HG03521 (cell line): ENCODE measurements around the gene FOXN3.

Experiments
- ATAC-seq: cut with Tn5 transposase; IDR thresholded peaks from one replicate; pipeline ENCODE4 v1.9.1; 2021; ENCODE audit warnings: mild to moderate bottlenecking, moderate library complexity; ENCODE audit not compliant: unreplicated experiment

Gene FOXN3

DNA sequence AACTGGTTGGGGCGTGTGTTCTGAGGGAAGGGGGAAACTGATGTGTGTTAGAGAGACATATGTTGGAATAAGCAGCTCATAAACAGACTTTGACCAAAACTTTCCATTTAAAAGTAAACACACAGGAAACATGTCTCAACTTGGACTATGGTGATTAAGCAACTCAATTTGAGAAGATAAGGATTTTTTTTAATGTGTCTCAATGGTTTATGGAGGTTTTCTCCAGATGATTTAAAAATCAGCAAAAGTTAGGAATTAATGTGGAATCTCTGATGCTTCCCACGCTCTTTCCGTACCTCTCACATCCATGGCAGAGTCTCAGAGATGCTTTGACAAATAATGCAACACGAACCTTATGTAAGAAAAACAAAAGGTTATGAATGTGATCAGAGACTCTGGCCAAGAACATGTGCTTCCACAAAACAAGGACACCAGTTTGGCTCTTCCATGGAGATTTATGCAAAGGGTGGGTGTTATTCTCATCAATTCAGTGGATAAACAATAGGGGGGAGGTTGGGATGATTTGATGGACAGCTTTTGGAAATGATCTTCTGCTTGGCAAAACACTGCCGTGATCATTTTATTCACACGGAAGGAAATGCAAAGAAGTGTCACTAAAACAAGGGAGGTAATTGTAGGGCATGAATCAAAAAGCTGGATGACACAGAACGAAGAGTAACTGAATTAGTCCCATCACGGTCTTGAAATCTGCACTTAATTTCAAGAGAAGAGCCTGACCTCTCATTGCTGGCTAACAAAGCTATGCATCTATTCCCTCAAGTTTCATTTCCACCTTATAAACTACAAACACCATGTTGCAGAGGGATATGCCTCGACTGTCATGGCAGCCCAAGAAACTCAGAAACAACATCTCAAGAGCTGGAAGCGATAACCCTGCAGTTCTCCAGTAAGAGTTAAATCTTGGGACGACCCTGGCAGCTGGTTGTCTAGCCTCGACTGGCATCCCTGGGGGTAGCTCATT lies 76.5 kb downstream of the FOXN3 start:
- ATAC-seq: no peak

DNA sequence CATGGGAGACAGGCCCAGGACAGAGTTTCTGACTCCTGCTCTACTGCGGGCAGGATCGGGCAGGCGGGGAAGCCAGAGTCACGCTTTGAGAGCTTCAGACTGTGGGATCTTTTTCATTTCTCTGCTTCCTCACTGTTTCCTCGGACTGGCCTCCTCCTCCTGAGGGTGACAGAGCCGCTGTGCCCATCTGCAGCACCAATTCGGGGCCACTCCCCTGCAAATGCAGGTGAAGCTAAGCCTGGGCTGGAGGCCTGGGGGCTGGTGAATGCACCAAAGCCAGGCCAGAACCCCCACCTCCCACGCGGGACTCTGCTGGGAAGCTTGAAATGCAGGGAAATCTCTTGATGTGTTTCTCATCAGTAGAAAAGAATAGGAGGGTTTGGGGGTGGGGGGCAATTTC lies 77.5 kb downstream of the FOXN3 start:
- no peak for ATAC-seq

DNA sequence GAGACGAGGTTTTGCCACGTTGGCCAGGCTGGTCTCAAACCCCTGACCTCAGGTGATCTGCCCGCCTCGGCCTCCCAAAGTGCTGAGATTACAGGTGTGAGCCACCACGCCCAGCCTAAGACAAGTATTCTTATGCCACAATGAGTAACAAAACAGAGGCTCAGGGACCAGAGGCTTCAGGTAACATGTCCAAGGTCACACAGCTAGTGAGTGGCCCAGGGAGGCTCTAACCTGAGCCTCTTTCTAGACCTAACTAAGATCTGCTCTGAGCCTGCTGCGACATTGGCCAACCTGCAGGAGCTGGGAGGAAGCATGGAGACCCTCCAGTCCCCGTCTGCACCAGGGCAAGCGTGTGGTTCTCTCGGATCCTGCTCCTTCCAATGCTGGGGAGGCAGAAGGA lies 77.9 kb downstream of the FOXN3 start:
- ATAC-seq: no peak

DNA sequence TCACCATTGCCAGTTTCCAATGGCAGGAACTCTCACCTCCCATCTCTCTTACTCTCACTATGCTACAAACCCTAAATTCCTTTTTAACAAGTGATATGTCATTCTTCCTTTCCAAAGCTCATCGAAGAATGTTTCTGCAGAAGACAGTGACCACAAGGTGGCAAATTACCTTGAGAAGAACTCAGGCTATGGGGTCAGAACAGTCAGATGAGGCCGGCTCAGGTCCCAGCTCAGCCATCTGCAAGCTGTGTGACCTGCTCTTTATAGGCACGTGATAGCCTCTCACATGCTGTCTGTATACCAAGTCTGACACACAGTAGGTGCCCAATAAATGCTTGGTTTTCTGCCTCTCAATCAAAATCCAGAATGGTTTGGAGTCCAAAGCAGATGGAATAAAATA lies 80.7 kb downstream of the FOXN3 start:
- ATAC-seq: no peak

DNA sequence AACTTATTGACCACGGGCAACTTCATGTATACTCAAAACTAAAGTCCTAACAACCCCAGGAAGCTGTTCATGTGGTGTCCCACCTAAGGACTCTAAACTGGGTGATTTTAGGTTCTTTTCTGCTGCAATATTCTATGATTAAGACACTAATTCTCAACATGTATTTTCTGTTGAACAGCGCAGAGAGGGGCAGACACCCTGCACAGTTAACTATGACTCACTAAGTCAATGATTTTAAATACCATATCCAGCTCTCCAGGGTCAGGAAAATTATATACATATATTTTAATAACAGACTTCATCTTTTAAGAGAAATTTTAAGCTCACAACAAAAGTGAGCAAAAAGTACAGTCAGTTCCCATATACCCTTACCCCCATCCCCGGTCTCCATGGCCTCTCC lies 85.0 kb downstream of the FOXN3 start:
- ATAC-seq: no peak

DNA sequence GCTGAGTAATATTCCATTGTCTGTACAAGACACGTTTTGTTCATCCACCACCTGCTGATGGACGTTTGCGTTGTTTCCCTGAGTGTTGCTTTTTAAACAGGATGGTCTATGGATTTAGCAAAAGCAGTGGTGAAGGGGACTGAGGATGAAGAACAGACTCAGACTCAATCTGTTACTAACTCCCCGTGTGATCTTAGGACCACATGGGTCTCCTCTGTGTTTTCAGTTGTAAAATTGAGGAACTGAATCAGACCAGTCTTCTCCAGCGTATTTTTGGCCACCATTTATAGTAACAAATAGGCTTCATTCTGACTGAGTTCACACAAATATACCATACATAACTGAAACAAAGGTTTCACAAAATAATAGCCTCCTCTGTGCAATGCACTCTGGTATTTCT lies 85.6 kb downstream of the FOXN3 start:
- peak; percentile 81 for ATAC-seq

DNA sequence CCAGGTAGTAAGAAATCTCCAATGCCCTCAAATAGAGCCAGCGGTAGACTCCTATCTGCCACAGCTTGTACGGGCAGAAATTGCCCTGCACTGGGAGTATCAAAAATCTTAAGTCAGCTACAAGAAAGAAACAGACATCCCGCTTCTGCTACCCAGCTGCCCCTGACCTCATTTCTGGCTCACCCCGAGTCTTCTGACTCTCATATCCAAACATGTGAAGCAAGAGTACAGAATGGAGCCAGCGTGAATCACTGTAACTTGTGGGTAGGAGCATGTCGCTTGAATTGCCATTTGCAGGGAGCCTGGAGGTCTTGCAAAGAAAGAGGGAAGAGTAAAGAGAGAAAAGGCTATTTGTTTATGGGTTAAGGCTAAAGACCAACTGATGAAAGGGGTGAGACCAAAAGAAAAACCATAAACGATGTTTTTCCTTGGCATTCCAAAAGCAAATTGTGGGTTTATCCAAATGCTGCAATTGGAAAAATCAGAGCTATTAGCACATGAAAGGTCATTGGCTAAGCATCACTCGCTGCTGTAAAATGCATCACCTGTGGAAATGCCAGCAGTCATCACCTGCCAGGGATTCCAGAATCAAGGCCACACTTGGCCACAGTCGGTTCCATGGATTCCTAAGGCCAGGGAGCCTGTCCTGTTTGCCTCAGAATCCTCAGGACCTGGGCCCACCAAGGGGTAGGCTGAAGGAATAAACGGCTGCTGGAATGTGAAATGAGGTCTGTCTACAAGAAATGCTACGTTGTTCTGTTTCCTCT lies 86.6 kb downstream of the FOXN3 start:
- ATAC-seq: no peak

DNA sequence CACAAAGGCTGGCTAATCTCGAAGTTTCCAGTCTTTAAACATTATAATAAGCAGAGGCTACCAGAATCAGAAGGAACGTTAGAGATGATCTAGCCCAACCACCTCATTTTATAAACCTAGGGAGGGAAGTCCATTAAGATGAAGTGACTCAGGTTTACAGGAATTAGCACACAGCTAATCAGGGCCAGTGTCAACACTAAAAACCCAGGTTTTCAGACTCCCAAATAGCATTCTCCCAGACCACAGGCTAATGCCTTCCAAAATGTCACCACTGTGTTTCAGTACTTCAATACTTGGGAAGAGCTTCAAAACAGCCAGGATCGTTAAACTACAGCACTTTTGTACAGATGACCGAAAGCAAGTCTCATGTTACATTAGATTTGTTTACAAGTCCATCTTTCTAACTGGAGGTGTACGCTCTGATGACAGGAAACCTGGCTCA lies 89.2 kb downstream of the FOXN3 start:
- ATAC-seq: no peak

DNA sequence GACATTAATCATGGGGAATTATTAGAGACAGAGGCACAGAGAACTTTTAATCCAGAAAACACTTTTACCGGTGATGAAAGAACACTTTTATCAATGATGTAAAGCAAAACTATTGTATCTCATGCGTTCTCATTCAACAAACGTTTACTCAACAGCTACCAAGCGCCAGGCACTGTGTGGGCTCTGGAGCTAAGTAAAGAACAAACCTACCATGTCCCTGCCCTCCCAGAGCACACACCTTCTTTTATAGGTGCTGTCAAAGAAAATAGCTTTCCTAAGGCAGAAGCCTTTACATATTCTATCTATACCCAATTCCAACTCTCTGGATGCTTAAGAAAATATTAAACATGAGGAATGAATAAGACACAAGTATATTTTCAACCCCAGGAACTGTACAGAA lies 91.1 kb downstream of the FOXN3 start:
- ATAC-seq: no peak

DNA sequence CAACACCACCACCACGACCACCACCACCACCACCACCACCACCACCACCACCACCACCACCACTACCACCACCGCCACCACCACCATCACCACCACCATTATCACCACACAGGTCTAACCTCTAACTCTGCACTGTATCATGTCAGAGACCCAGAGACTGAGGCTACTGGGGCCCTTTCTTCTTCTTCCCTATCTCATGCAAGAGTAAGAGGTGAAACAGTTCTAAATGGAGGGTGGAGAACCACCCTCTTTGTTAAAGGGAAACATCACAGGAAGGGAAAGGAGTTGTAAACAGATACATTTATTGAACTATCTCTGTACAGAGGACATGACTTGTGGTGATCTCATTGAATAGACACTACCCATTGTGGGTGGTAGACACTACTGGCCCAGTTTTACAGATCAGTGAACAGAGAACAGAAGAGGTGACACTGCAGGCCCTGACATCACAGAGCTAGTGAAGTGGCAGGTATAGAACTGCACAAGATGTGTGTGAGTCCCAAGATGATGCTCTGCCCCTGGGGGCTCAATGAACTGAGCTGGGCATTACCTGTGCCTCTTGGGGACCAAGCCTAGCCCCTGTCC lies 91.6 kb downstream of the FOXN3 start:
- no peak for ATAC-seq

DNA sequence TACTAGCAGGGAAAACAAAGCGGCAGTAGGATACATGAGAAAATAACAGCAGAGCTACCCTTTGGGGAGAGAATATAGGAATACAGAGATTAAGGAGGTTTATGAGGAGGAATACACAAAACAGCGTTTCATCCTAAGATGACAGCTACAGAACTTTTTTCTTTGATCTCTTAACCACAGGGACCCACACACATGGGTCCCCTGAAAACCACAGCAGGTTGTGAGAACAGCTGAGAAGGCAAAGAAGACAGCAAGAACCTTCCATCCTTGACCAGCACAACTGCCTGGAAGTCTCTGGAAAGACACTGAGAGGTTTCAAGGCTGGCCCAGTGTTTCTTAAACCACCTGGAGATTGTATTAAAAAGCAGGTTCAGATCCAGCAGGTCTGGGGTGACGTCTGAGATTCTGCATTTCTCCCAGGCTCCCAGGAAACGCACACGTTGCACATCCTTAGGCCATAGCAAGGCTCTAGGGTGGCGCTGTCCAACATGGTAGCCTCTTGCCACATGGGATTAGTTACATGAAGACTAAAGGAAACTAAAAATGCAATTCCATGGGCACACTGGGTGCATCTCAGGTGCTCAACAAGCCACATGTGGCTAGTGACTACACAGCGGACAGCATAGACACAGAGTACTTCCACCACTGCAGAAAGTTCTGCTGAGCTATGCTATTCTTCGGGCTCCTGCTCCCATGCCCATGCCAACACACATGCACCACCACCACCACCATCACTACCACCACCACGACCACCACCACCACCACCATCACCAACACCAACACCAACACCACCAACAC lies 92.3 kb downstream of the FOXN3 start:
- ATAC-seq: peak; percentile 61

DNA sequence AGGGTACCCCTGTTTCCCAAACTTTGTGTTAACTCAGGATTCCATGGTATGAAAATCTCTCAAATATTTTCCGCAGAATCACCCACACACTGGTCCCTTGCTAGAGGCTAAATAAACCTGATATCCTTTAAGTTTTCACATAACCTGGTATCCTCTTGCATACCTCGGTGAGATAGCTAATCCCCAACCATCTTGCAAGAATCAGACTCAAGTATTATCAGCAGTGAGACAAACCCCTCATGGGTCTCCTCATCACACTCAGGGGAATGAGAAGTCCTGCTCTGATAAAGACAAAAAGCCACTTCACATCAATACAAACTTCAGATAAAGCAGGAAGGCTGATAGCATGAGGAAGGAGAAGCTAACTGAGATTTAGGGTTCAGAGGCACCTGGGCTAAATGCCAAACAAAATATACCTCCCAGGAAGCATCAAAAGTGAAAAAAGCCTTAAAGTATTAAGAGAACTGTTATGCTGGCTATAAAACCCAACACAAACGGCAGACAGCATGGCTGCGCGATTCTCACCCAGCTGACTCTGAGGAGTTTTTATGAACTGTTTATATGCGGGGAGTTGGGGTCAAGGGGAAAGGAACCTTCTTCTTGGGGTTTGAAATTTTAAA lies 96.5 kb downstream of the FOXN3 start:
- ATAC-seq: no peak

DNA sequence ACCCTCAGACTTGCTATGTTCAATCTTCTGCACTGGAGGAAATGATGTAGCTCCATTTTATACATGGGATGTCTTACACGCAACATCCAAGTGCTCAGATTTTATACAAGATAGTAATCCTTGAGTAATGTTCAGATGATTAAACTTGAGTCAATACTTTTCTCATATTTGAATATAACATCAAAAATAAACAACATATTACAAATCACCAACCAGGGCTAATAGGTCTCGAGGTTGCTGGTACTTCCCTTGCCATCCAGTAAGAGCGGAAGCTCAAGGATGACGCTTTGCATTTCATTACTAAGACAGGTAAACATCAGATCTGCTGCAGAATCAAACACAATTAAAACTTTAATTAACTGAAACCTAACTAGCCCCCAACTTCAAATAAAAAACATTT lies 97.3 kb downstream of the FOXN3 start:
- no peak for ATAC-seq

DNA sequence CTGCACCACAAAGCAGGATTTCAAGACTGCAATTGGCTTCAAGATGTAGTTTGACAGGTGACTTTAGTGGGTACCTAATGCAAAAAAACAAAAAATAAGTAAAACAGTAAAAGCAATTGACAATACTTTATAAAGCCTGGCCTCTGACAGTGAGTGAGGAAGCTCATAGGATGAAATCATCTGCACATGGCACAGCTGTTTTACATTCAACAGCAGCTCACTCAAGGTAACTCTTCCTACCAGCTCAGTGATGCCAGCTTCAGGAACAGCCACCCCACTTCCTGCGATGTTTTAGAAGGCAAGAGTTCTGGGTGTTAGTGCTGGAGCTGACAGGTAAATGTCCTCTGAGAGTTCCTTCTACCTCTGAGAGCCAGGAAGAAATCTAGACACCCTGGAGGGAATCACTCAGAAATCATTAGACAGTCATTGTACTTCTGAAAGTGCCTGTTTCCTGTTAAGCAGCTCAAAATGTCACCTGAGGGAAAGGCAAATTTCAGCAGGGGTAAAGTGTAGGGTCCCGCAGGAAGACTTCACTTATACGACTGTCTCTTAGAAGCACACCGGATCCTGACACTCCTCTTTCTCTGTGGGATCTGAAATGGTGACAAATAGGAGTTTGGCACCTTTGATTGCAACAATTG lies 99.9 kb downstream of the FOXN3 start:
- ATAC-seq: peak; percentile 67

DNA sequence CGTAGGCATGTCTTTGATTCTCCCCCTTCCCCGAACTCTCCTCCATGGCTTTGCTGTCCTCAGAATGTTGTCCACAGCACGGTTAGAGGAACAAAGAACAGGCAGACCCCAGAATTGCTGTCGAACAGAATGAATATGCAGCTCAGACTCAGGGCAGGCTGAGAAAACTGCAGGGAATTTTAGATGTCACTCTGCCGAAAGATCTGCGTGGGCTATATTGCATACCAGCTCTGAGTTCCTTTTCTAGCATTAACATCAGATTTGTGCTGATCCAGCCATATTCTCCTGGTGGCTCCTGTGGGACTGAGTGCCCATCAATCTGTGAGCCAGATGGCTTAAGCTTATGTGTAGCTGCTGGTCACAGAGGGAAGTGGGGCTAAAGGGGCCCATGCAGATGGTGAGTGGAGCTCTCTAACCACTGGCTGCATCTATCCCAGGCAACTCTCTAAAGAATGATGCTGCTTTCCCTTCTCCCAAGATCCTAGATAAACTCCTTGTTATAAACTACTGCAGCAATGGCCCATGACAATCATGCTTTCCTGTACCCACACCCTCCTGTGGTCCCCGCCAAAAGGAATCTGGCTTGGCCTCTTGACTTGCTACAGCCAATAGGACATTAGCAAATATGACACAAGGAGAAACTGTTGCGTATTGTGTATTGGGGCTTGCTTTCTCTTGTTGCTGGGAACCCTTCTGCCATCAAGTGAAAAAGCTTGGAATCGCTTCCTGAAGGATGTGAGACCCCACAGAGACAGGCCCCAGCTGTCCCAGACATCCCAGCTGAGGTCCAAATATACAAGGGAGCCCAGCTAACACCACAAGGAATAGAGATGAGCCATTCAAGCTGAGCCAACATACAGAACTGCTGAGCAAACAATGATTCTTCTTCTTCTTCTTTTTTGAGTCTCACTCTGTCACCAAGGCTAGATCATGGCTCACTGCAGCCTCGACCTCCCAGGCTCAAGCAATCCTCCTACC lies 101.3 kb downstream of the FOXN3 start:
- no peak for ATAC-seq

DNA sequence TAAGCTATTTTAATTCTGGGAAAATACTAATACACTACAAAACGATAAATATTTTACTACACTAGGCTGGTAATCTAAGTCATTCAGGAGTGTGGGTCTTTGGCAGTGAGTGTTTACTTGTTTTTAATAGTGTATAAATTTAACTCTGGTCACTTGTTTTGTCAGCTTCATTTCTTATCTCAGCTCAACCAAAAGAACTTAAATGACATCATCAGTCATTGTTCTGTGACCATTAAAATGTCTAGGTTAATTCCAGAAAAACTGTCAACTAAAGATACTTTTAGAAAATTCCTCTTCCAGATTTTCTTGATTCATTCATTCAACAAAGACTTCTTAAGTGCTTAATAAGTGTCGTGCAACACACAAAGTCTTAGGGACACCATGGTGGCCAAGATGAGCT lies 102.8 kb downstream of the FOXN3 start:
- no peak for ATAC-seq

DNA sequence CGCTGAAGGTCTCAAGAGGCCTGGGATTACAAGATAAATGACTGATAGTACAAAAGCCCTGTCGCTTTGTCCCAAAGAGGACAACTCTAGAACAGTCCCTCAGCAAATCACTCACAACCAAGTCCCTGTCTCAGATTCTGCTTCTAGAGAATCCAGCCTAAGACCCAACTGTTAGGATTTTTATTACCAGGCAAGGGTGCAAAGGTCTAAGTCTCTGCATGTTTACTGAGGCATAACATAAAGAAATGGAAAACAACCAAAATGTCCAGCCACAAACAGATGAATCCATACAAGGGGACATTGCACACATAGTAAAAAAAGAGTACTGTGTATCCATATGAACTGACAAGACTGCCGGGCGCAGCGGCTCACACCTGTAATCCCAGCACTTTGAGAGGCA lies 104.1 kb downstream of the FOXN3 start:
- ATAC-seq: no peak

DNA sequence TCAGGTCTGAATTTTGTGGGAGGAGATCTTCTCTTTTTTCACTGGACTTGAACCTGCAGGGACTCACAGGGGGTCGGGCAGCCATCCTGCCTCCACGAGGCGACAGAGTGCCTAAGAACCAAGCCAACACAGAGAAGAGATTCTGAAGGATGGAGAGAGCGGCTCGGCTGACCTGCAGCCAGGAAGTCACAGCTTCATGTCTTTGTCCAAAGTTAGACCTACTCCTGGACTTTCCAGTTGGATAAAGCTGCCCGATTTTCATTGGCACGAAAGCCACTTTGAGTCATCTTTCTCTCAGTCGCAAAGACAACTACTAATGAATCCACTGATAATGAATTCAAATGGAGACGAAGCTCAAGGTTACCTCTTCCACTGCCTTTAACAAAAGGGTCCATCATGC lies 106.8 kb downstream of the FOXN3 start:
- no peak for ATAC-seq
